GM03348 (cell line): ENCODE data around the gene FGF14.
"Not testable (repeated sequence)": the region's sequence is repeated elsewhere in the genome, so short reads cannot be mapped to it uniquely, and the experiment has no call there.

Experiments used
- DNase-seq: peaks from one replicate; pipeline ENCODE4 v3.0.0; 2012; ENCODE audit warnings: low spot score

The FGF14 gene

DNA sequence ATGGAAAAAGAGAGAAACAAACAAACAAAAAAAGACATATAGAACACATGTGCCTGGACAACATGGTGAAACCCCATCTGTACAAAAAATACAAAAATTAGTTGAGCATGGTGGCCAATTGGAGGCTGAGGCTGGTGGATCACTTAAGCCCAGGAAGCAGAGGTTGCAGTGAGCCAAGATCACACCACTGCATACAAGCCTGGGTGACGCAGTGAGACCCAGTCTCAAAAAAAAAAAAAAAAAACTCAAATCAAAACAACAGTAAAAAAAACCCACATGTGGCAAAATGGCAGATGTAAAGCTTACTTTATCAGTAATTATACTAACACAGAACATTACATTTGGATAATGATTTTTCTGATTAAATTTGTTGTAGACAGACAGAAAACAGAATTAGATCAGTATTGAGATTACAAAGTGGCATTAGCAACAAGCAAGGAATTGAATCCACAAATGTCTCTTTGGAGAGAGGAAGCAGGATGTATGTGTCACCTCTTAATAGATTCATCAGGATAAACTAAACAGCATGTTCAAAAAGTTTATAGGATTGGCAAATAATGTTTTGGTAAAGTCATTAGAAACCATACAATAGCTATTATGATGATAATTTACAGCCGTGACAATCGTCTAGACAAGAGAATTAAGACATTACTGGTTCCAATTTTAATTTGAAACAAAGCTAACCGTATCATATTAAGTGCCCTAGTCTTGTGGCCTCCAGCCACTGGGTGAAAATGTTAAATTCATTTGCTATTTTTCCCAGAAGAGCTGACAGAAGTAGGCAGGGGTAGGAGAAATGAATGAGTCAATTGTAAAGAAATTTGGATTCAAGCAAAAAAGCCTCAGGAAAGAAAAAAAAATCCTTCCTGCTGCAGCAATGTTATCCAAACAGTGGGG, 206.0 kb downstream of the FGF14 start:
- DNase-seq: no peak

GRCh38 chr13:102192858-102193257, 209.0 kb downstream of the FGF14 start:
- no peak for DNase-seq

DNA sequence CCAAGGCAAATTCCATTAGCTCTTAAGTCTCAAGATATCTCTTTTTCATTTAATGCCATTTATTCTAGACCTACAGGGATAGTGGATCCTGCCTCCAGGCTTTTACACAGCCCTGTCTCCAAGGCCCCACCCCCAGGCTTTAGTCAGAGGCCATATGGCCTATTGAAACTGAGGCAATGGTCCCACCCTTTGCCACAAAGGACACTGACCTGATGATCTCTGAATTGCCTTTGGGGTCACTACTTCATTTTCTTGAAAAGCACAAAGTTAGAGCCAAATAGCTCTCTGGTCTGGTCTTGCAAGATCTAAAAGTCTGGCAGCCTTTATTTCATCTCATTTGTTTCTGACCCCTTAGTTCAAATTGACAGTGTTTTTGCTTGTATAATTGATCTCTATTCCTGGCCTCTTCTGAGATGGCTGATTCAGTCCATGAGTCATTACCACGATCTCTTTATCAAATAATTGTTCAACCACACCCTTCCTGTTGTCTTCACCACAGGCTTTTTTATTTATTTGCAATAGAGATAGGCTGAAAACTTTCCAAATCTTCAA, 209.8 kb downstream of the FGF14 start:
- DNase-seq: no peak

GRCh38 chr13:102190930-102191329, 210.9 kb downstream of the FGF14 start:
- DNase-seq: no peak

GRCh38 chr13:102187313-102187712, 214.5 kb downstream of the FGF14 start:
- no peak for DNase-seq

DNA sequence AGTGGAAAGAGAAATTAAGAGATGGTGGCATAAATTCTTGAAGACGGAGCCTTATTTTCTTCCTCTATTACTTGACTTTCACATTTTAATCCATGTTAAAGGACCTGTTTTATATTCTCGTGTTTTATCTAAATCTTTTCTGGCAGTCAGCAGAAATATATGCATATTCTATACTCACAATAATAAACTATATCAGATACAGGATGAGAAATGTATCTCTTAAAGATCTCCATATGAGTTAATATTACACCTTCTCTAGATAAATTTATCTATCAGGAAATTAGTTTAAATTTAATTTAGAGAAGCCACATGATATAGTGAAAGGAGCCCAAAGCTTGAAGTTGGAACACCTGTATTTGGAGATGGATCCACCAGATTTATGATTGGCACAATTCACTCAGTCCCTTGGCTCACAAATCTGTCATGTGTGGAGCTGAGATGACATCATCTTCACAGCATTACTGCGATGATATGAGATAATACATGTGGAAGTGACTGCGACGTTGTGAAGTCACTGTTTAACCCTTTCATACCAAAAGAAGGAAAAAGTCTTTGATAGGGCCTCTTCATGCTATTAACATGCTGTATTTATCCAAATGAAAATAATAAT, 216.4 kb downstream of the FGF14 start:
- DNase-seq: no peak

DNA sequence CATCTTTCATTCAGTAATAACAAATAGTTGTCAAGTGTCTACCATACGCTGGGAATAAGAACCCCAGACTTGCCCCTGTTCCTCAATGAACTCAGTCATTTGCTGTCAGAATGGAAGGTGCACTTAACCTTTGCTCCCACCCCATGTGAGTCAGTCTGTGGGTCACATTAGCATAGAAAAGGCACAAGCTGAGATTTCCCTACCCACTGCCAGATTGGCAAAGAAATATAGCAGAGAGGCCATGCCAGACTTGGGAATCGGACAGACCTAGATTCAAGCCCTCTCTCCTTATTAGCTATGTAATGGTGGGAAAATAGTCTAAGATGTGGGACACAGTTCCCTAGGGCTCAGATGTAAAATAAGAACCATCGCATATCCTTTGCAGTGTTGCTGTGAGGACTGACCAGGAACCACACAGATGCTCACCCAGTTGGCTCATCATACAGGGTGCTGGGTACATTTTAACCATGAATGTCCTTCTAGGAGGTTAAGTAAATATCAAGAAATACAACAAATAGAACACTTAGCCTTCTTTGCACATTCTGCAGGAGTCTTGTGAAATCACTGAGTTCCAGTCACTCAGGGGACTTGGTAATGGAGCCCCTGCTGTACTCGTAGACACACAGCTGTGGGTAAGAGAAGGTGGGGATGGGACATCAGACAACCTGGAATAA, 218.2 kb downstream of the FGF14 start:
- no peak for DNase-seq

DNA sequence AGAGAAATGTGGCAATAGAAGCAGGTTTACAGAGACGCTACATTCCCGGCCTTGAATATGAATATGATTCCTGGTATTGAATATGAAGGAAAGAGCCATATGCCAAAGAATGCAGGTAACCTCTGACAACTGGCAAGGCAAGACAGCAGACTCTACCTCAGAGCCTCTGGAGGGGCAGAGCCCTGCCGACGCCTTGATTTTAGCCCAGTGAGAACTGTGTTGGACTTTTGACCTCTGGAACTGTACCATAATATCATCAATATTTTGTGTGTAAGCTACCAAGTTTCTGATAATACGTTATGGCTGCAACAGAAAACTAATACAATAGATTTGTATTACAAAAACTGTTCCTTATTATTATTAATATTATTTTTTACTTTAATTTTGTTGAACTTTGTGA, 219.7 kb downstream of the FGF14 start:
- no peak for DNase-seq

GRCh38 chr13:102177431-102177830, 224.4 kb downstream of the FGF14 start:
- DNase-seq: no peak

DNA sequence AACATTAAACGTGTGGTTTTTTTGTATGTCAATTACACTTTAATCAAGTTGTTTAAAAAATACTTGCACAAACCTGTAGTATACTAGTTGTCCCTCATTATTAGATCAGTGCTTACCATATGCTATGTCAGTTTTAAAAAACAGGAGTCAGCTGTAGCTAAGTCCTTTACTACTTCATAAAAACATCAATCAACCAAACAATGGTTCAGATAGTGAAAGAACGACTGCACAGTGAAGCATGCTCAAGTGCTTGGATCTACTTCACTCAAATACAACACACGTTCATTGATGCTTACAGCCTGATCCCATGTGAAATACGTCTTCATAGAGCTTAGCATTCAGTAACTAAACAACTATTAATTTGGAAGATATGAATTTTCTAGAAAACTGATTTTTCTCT, 225.0 kb downstream of the FGF14 start:
- DNase-seq: no peak

GRCh38 chr13:102172406-102172805, 229.4 kb downstream of the FGF14 start:
- DNase-seq: no peak

DNA sequence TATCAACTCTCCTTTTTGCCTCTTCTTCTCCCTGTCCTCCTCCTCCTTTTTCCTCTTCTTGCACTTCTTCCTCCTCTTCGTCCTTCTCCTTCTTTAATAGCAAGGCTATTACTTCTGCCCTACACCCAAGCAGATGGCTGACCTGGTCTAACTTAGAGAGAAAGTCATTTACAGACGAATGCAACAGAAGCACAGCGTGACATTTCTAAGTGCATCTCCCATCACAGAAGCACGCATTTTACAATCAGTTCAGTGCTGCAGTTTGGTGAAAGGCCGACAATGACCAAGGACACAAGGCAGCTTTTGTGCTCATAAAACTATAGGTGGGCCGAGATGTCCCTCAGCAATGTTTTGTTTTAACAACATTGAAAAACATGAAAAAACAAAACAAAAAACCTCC, 231.5 kb downstream of the FGF14 start:
- DNase-seq: no peak

DNA sequence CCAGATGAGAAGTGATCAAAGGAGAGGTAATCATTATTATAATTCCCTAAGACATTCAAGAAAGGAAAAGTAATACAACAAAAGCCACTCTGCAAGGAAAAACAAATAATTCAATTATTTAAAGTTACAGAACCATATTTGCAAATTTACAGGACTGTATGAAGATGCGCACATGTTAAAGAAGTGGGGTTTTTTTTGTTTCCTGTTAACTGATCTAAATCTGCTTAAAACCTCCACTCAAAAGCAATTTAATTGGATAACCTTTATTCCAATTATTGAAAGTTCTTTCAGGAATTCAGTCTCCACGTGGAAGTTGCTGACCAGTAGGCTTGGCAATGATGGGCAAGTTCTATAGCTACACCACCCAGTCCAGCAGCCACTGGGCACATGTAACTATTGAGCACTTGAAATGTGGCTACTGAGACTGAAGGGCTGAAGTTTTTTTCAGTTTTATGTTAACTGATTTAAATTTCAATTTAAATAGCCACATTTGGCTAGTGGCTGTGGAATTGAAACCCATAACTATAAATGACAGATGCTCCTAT, 232.3 kb downstream of the FGF14 start:
- no peak for DNase-seq

- no peak for DNase-seq
Measured at GRCh38 chr13:102152790-102153189, 249.1 kb downstream of the FGF14 start.

GRCh38 chr13:102147353-102147752, 254.5 kb downstream of the FGF14 start:
- no peak for DNase-seq

DNA sequence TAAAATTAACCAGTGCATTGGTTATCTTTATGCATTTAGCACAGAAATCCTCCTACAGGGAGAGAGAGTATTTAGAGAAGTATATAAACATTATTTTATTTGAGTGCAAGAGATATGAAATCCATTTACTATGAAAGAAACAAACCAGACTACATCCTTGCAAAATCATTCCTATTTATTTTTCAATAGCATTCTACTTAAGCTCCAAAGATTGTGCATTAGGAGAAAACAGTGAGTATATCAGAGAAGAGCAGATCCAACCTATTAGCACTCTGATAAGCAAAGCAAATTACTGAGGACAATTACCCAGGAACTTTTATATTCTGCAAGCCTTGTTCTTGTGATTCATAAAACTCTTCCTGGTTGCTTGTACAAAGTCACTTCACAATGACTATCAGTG, 256.1 kb downstream of the FGF14 start:
- DNase-seq: no peak

DNA sequence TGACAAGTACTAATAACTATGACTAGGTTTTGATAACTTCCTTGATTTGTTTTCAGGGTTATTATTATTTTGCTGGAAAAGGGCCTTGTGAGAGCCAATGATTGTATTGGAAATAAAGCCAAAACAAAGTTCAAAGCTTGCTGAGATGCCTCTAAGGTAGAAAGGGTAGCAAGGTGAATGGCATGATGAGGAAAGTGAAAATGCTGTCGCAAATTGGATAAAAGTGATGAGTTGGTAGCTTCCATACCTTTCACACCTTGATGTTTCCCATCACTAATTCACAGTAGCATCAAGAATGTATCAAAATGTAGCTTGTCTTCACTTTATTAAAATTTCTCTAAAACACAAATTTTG, 259.4 kb downstream of the FGF14 start:
- no peak for DNase-seq

DNA sequence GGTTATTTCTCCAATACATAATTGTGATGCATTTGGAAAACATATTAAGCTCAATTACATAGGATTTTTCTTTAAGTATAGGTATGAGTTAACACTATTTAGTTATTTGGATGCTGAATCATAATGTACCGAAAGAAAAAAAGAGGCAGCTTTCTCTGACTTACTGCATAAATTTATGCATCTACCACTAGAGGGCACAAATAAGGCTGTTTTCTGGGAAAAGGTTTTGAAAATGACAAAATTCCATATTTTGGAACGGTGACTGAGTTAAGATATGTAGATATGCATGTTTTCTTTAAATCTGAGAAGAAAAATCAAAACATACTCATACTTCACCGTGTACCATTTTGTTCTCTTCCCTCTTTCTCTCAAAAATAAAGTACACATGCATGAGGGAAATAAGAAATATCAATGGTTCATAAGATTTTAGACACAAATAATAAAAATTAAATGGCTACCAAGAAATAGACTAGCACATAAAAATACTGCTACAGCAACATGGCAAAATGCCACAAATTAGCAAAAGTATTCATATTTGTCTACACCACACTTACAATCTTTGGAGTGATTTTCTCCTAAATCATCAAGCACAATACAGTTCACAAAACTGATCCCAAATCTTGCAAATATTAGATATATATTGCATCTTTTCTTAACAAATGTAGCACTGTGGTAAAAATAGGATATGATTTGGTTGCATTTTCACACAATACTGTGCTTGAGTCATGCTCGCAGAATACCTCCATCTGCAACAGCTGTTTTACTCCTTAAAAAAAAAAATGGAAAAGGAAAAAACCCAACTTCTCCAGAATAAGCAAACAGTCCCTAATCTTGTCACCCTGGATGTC, 260.0 kb downstream of the FGF14 start:
- peak; percentile 53 for DNase-seq

GRCh38 chr13:102139626-102140025, 262.2 kb downstream of the FGF14 start:
- no peak for DNase-seq

GRCh38 chr13:102138635-102139190, 263.1 kb downstream of the FGF14 start:
- no peak for DNase-seq

GRCh38 chr13:102137904-102138303, 263.9 kb downstream of the FGF14 start:
- not testable (repeated sequence) for DNase-seq
